ENCODE results near the gene ECEL1.
"Not testable (repeated sequence)": the region's sequence is repeated elsewhere in the genome, so short reads cannot be mapped to it uniquely, and the experiment has no call there.

ECEL1 gene

GRCh38 chr2:232443047-232443446 lies 44.6 kb downstream of the ECEL1 start:
- not testable (repeated sequence) for DNase-seq

GRCh38 chr2:232442431-232442830 lies 45.2 kb downstream of the ECEL1 start:
- not testable (repeated sequence) for DNase-seq

DNA sequence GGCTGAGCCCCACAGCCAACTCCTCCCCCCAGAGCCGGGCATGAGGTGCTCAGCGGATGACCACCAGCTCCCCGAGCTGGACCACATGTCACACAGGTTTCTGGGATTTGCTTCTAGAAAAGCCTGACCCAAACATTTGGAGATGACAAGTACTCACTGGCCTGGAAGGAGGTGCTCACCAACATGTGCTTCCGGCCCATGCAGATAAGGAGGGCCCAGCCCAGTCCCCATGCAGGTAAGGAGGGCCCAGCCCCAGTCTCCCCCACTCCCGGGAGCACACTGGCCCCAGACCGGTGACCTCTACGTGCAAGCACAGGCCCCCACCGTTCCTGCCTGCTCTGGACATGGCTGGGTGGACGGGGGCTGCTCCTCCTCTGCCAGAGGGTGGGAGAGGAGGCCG lies 45.7 kb downstream of the ECEL1 start:
- DNase-seq, result not testable (repeated sequence)

GRCh38 chr2:232441147-232441651 lies 46.4 kb downstream of the ECEL1 start:
- no peak for DNase-seq

- peak; percentile 67 for DNase-seq
These were observed 47.2 kb downstream of the ECEL1 start for GRCh38 chr2:232440220-232441018.

- no peak for DNase-seq
These were observed 47.9 kb downstream of the ECEL1 start for GRCh38 chr2:232439758-232440135.

- DNase-seq, result no peak
These were observed 48.5 kb downstream of the ECEL1 start for GRCh38 chr2:232438951-232439757.

DNA sequence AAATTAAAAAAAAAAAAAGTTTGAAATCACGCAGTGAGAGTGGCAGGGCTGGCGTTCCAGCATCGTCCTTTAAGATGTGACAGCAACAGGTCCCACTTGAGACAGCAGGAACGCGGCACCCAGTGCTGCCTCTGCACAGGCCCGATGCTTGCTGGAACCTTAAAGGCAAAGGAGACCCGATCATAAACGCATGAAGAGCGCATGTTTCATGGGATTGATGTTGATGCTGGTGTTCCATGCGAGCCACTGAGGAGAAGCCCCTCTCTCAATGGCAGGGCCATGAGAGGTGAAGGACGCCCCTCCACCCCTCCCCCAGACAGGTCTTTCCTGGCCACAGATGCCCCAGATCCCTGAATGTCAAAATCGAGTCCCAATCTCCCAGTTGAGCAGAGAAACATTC lies 49.5 kb downstream of the ECEL1 start:
- DNase-seq, result no peak

- no peak for DNase-seq
These were observed 50.5 kb downstream of the ECEL1 start for GRCh38 chr2:232437195-232437571.

GRCh38 chr2:232436381-232437194 lies 51.0 kb downstream of the ECEL1 start:
- no peak for DNase-seq

DNA sequence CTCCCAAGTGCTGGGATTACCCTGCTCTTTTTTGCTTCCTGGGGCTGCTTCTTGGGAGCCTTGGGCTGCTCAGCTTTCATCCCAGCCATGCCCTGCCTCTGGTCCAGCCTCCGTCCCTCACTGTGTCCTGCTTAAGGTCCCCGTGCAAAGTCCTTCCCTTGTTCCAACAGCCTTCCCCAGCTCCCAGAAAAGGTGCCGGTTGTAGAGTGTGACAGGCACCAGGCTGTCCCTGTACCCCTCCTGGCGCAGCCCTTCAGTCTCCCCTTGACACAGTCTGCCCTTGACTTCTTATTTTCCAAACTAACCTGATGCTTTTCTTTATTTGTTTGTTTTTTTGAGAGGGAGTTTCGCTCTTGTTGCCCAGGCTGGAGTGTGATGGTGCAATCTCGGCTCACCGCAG lies 51.8 kb downstream of the ECEL1 start:
- no peak for DNase-seq

GRCh38 chr2:232435375-232435648 lies 52.3 kb downstream of the ECEL1 start:
- no peak for DNase-seq

GRCh38 chr2:232434563-232435374 lies 52.9 kb downstream of the ECEL1 start:
- DNase-seq, result no peak

DNA sequence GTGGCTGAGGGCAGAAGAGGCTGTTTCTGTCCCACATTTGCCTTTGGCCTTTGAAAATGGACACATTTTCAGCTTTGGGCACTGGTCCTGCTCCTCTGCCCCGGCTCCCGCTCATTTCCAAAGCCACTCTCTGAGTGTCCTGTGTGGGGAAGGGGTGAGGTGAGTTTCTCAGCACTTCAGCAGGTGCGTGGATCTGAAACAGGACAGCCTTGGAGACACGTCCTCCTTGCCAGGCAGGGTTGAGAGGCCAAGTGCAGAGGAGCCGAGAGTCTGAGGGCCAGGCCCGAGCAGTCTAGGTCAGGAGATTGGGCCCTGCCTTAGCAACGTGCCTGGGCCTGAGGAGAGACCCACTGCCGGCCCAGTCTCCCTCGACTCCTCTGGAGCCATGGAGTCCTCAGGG lies 53.5 kb downstream of the ECEL1 start:
- no peak for DNase-seq

GRCh38 chr2:232433622-232434021 lies 54.0 kb downstream of the ECEL1 start:
- not testable (repeated sequence) for DNase-seq

- no peak for DNase-seq
These were observed 54.9 kb downstream of the ECEL1 start for GRCh38 chr2:232432598-232433184.

DNA sequence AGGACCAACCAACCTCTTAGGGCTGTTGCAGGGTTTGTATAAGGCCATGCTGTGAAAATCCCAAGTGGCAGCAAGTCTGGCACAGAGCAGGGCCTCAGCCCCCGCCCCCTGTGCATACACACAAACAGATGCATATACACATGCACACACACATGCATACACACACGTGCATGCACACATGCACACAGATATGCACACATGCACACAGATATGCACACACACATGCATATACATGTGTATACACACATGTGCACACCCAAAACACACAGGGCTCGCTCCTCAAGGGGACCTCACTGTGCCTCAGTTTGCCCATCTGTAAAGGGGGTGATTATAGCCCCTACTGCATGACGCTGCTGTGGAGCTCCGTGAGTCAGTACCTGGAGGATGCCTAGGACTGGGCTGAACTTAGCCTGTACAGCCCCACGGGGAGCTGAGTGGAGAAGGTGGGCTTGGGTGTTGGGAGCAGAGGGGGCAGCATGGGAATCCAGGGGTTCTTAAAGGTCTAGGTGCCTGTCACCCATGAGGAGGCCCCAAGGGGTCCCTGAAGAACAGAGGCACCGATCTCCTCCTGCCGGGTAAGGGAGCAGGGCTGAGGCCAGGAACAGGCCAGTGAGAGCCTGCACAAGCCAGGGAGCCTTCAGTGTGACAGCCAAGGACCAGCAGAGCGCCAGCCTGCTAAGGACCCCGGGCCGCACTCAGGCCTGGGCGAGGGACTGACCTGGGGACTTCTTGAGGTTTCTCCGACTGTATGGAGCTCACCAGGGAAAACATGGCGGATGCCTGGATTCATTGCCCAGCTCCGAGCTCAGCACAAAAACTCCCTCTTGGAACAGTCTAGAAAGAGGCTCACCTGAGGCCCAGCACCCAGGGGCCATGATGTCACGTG lies 55.7 kb downstream of the ECEL1 start:
- no peak for DNase-seq

Measured in right kidney (tissue), 1 donor.